VCaP (cell line): ENCODE data around the gene TRIM39.
A peak's percentile ranks its signal among the peaks of the same experiment; 100 is the strongest.

Source experiments
- H3K27ac ChIP-seq: fragments of 450-650 bp; 2 replicates; pipeline ENCODE4 v1.5.1; 2017
- CTCF ChIP-seq: fragments of 450-650 bp; conservative IDR thresholded peaks from 2 replicates; pipeline ENCODE4 v1.5.1; 2017; ENCODE audit warnings: mild to moderate bottlenecking, moderate library complexity

TRIM39 gene

GRCh38 chr6:30331981-30332380, 5.3 kb downstream of the TRIM39 start:
- no peak overlapping the region for H3K27ac ChIP-seq
- TF ChIP-seq CTCF = no peak

- H3K27ac ChIP-seq = no peak overlapping the region
- no peak for TF ChIP-seq CTCF
These were observed 7.5 kb downstream of the TRIM39 start for GRCh38 chr6:30334075-30334783.

GRCh38 chr6:30340589-30341054, 13.9 kb downstream of the TRIM39 start:
- TF ChIP-seq CTCF = no peak
- H3K27ac ChIP-seq = no peak overlapping the region

DNA sequence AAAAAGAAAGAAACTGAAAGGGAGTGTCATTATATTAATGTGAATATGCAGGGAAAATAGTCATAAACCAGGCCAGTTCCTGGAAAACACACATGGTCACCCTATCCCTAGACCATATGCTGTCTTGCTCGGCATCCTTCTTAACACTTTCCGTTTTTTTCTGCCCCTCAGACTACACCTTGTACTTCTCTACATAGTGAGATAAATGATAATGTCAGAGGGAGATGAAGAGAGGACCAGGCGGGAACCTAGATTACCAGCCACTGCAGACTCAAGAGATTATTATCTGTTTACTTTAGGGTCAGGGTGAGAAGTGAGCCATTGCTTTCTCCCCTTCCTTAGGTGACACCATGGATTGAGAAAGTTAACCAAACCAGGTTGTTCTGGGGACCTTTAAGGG, 14.5 kb downstream of the TRIM39 start:
- H3K27ac ChIP-seq = no peak overlapping the region
- TF ChIP-seq CTCF = no peak

- TF ChIP-seq CTCF = no peak
These were observed 15.0 kb downstream of the TRIM39 start for GRCh38 chr6:30341728-30342127.

GRCh38 chr6:30344191-30344867, 17.6 kb downstream of the TRIM39 start:
- TF ChIP-seq CTCF = no peak
- peak overlapping the region; percentile 81 for H3K27ac ChIP-seq

More at GRCh38 chr6:30341728-30342127, 15.0 kb downstream of the TRIM39 start:
- H3K27ac ChIP-seq = no peak overlapping the region

GRCh38 chr6:30344868-30345671, 18.3 kb downstream of the TRIM39 start, which contains the start of gene RPP21:
TSS of gene RPP21 (plus strand) at chr6:30345156. CDS start at chr6:30345172, 16 bp downstream.
- peak within 1 kb of the TSS; percentile 81 for H3K27ac ChIP-seq
- TF ChIP-seq CTCF = no peak
